Vagina (tissue), 2 donors: ENCODE results near the gene AREL1. TPM values are rescaled to one million over a fixed set of nuclear protein-coding genes. Genes with fewer than 3 reads are reported as not detected.

Experiments used
- DNase-seq, 2 donors: peaks; one replicate each; pipeline ENCODE4 v3.0.0-alpha.2; 2017; ENCODE audit errors: extremely low spot score in 2 of 2
- H3K27ac ChIP-seq: fragments of 200-600 bp; sonication (generic); one replicate; pipeline ENCODE4 v1.5.1; 2019
- H3K27me3 ChIP-seq: fragments of 200-600 bp; sonication (generic); one replicate; pipeline ENCODE4 v1.5.1; 2019
- H3K36me3 ChIP-seq, 2 donors: fragments of 200-600 bp; sonication (generic); one replicate each; pipeline ENCODE4 v1.5.1; 2017 to 2019
- H3K4me1 ChIP-seq: fragments of 200-600 bp; sonication (generic); one replicate; pipeline ENCODE4 v1.5.1; 2019
- H3K4me3 ChIP-seq, 2 donors: fragments of 200-600 bp; sonication (generic); 1 replicate in 1 of 2; 2 replicates in 1 of 2; pipeline ENCODE4 v1.5.1; 2016 to 2019
- H3K9me3 ChIP-seq: fragments of 200-600 bp; sonication (generic); one replicate; pipeline ENCODE4 v1.5.1; 2019
- CTCF ChIP-seq, 3 experiments: fragments of 450-650 bp in 2 of 3; fragments of 200-600 bp in 1 of 3; sonication (generic) in 1 of 3; IDR thresholded peaks; one replicate each; pipeline ENCODE4 v1.5.1; 2017 to 2019; ENCODE audit warnings: antibody characterized with exemption in 3 of 3, mild to moderate bottlenecking in 2 of 3, moderate library complexity in 2 of 3
- POLR2A ChIP-seq, 2 donors: fragments of 450-650 bp; IDR thresholded peaks; one replicate each; pipeline ENCODE4 v1.6.1; 2017; ENCODE audit warnings: antibody characterized with exemption in 2 of 2, mild to moderate bottlenecking in 2 of 2, moderate library complexity in 2 of 2
- POLR2AphosphoS5 ChIP-seq, 2 donors: sonication (generic); formaldehyde crosslinking; IDR thresholded peaks; one replicate each; pipeline ENCODE4 v1.9.0; 2017; ENCODE audit warnings: antibody characterized with exemption in 2 of 2, mild to moderate bottlenecking in 2 of 2, low read depth in 1 of 2; ENCODE audit not compliant: insufficient read depth in 1 of 2
- intact Hi-C: fragments of 100-400 bp; cut with DNase I; formaldehyde crosslinking; loops from one replicate; pipeline ENCODE4 v1.15.1; 2023
- total RNA-seq: library from RNA; depleted of rRNA; stranded (reverse); fragments of >200 nt; gene quantifications from one replicate; pipeline ENCODE4 v1.2.3, GENCODE V29; 2016

AREL1 gene
- total RNA-seq, 1 donor from 2014 or later = 32.7 TPM

GRCh38 chr14:74747237-74747636 is 34.4 kb upstream of the AREL1 start:
- Histone ChIP-seq H3K4me1 (no peaks in the 10 kb centered on the region), H3K4me3 (no peak overlapping the region), H3K36me3 (no peaks in the 10 kb centered on the region), H3K9me3 (no peaks in the 10 kb centered on the region), H3K27ac (no peak overlapping the region), H3K27me3 (no peaks in the 10 kb centered on the region)
- intact Hi-C loops = no loop called here
- TF ChIP-seq POLR2AphosphoS5 (IDR thresholded peaks at IDR 0.05; ENCODE audit: insufficient read depth in 1 of 2, low read depth in 1 of 2) (no peak), POLR2A (IDR thresholded peaks at IDR 0.05) (no peak), CTCF (IDR thresholded peaks at IDR 0.05) (no peak)
- no peak for DNase-seq

GRCh38 chr14:74739293-74740030 is 26.6 kb upstream of the AREL1 start:
- Histone ChIP-seq H3K27me3 (no peaks in the 10 kb centered on the region), H3K9me3 (no peaks in the 10 kb centered on the region), H3K4me1 (no peaks in the 10 kb centered on the region), H3K4me3 (no peak overlapping the region), H3K36me3 (peaks cover 0 to 30% of the 10 kb centered on the region in 2 donors), H3K27ac (no peak overlapping the region)
- DNase-seq = no peak
- intact Hi-C loops = no loop called here
- TF ChIP-seq CTCF (IDR thresholded peaks at IDR 0.05) = no peak
- no peak for TF ChIP-seq POLR2A (IDR thresholded peaks at IDR 0.05)
- no peak for TF ChIP-seq POLR2AphosphoS5 (IDR thresholded peaks at IDR 0.05; ENCODE audit: insufficient read depth in 1 of 2, low read depth in 1 of 2)

GRCh38 chr14:74737753-74738325 is 25.0 kb upstream of the AREL1 start:
- Histone ChIP-seq H3K9me3 (no peaks in the 10 kb centered on the region), H3K27me3 (no peaks in the 10 kb centered on the region), H3K27ac (no peak overlapping the region), H3K4me3 (no peak overlapping the region), H3K36me3 (peaks cover 0 to 46% of the 10 kb centered on the region in 2 donors), H3K4me1 (no peaks in the 10 kb centered on the region)
- intact Hi-C loops = no loop called here
- TF ChIP-seq POLR2AphosphoS5 (IDR thresholded peaks at IDR 0.05; ENCODE audit: insufficient read depth in 1 of 2, low read depth in 1 of 2) (no peak), CTCF (IDR thresholded peaks at IDR 0.05) (no peak), POLR2A (IDR thresholded peaks at IDR 0.05) (no peak)
- no peak for DNase-seq

- no peak for DNase-seq
- no peaks in the 10 kb centered on the region for H3K27me3 ChIP-seq
- no peaks in the 10 kb centered on the region for H3K9me3 ChIP-seq
- TF ChIP-seq POLR2A (IDR thresholded peaks at IDR 0.05) = no peak
- TF ChIP-seq POLR2AphosphoS5 (IDR thresholded peaks at IDR 0.05; ENCODE audit: insufficient read depth in 1 of 2, low read depth in 1 of 2) = no peak
- TF ChIP-seq CTCF (IDR thresholded peaks at IDR 0.05) = no peak
- H3K4me1 ChIP-seq = no peaks in the 10 kb centered on the region
- H3K27ac ChIP-seq = no peak overlapping the region
- H3K36me3 ChIP-seq = peaks cover 0 to 63% of the 10 kb centered on the region in 2 donors
- intact Hi-C loops = no loop called here
- H3K4me3 ChIP-seq = no peak overlapping the region
Observed at GRCh38 chr14:74735125-74735524, 22.2 kb upstream of the AREL1 start.

GRCh38 chr14:74733221-74733620 is 20.3 kb upstream of the AREL1 start:
- TF ChIP-seq POLR2A (IDR thresholded peaks at IDR 0.05) = no peak
- TF ChIP-seq POLR2AphosphoS5 (IDR thresholded peaks at IDR 0.05; ENCODE audit: insufficient read depth in 1 of 2, low read depth in 1 of 2) = no peak
- TF ChIP-seq CTCF (IDR thresholded peaks at IDR 0.05) = no peak
- DNase-seq = no peak
- Histone ChIP-seq H3K4me3 (no peak overlapping the region), H3K27me3 (no peaks in the 10 kb centered on the region), H3K27ac (no peak overlapping the region), H3K4me1 (no peaks in the 10 kb centered on the region), H3K9me3 (no peaks in the 10 kb centered on the region), H3K36me3 (peaks cover 0 to 56% of the 10 kb centered on the region in 2 donors)
- intact Hi-C loops = no loop called here
